ENCODE data around the gene SGK1.

Gene SGK1

GRCh38 chr6:134168590-134169208 lies 149.2 kb downstream of the SGK1 start:
- Histone ChIP-seq H3K4me3 (ENCODE audit: insufficient read depth, low read depth, low read length, poor library complexity, severe bottlenecking) (no peak overlapping the region), H3K27me3 (replicated peaks; ENCODE audit: control insufficient read depth, insufficient read depth, low read length, poor library complexity, severe bottlenecking) (no peaks in the 10 kb centered on the region), H3K9me3 (ENCODE audit: control insufficient read depth, low read length) (no peaks in the 10 kb centered on the region), H3K4me1 (ENCODE audit: control insufficient read depth, insufficient read depth, low read length, poor library complexity, severe bottlenecking) (peaks cover 11% of the 10 kb centered on the region), H3K27ac (ENCODE audit: insufficient read depth, low read length, poor library complexity, severe bottlenecking) (no peak overlapping the region), H3K36me3 (ENCODE audit: control insufficient read depth, insufficient read depth, low read length) (peaks cover 47% of the 10 kb centered on the region)
- DNase-seq = no peak

- Histone ChIP-seq H3K27me3 (replicated peaks; ENCODE audit: control insufficient read depth, insufficient read depth, low read length, poor library complexity, severe bottlenecking) (no peaks in the 10 kb centered on the region), H3K4me3 (ENCODE audit: insufficient read depth, low read depth, low read length, poor library complexity, severe bottlenecking) (no peak overlapping the region), H3K27ac (ENCODE audit: insufficient read depth, low read length, poor library complexity, severe bottlenecking) (no peak overlapping the region), H3K36me3 (ENCODE audit: control insufficient read depth, insufficient read depth, low read length) (peaks cover 30% of the 10 kb centered on the region), H3K9me3 (ENCODE audit: control insufficient read depth, low read length) (no peaks in the 10 kb centered on the region), H3K4me1 (ENCODE audit: control insufficient read depth, insufficient read depth, low read length, poor library complexity, severe bottlenecking) (peaks cover 6% of the 10 kb centered on the region)
- no peak for DNase-seq
Observed at GRCh38 chr6:134166511-134167261, 151.2 kb downstream of the SGK1 start.

- DNase-seq = no peak
- Histone ChIP-seq H3K9me3 (ENCODE audit: control insufficient read depth, low read length) (no peaks in the 10 kb centered on the region), H3K4me3 (ENCODE audit: insufficient read depth, low read depth, low read length, poor library complexity, severe bottlenecking) (no peak overlapping the region), H3K4me1 (ENCODE audit: control insufficient read depth, insufficient read depth, low read length, poor library complexity, severe bottlenecking) (no peaks in the 10 kb centered on the region), H3K27me3 (replicated peaks; ENCODE audit: control insufficient read depth, insufficient read depth, low read length, poor library complexity, severe bottlenecking) (no peaks in the 10 kb centered on the region), H3K36me3 (ENCODE audit: control insufficient read depth, insufficient read depth, low read length) (peaks cover 20% of the 10 kb centered on the region), H3K27ac (ENCODE audit: insufficient read depth, low read length, poor library complexity, severe bottlenecking) (no peak overlapping the region)
Observed at GRCh38 chr6:134165561-134166201, 152.2 kb downstream of the SGK1 start.

- no peak for DNase-seq
- no peak overlapping the region for H3K27ac ChIP-seq (ENCODE audit: insufficient read depth, low read length, poor library complexity, severe bottlenecking)
- no peak overlapping the region for H3K4me3 ChIP-seq (ENCODE audit: insufficient read depth, low read depth, low read length, poor library complexity, severe bottlenecking)
- no peaks in the 10 kb centered on the region for H3K4me1 ChIP-seq (ENCODE audit: control insufficient read depth, insufficient read depth, low read length, poor library complexity, severe bottlenecking)
- H3K9me3 ChIP-seq (ENCODE audit: control insufficient read depth, low read length) = no peaks in the 10 kb centered on the region
- no peaks in the 10 kb centered on the region for H3K27me3 ChIP-seq (replicated peaks; ENCODE audit: control insufficient read depth, insufficient read depth, low read length, poor library complexity, severe bottlenecking)
- H3K36me3 ChIP-seq (ENCODE audit: control insufficient read depth, insufficient read depth, low read length) = peaks cover 7% of the 10 kb centered on the region
Observed at GRCh38 chr6:134164300-134164699, 153.6 kb downstream of the SGK1 start.

- Histone ChIP-seq H3K4me1 (ENCODE audit: control insufficient read depth, insufficient read depth, low read length, poor library complexity, severe bottlenecking) (no peaks in the 10 kb centered on the region), H3K36me3 (ENCODE audit: control insufficient read depth, insufficient read depth, low read length) (no peaks in the 10 kb centered on the region), H3K9me3 (ENCODE audit: control insufficient read depth, low read length) (no peaks in the 10 kb centered on the region), H3K27ac (ENCODE audit: insufficient read depth, low read length, poor library complexity, severe bottlenecking) (no peak overlapping the region), H3K27me3 (replicated peaks; ENCODE audit: control insufficient read depth, insufficient read depth, low read length, poor library complexity, severe bottlenecking) (no peaks in the 10 kb centered on the region), H3K4me3 (ENCODE audit: insufficient read depth, low read depth, low read length, poor library complexity, severe bottlenecking) (no peak overlapping the region)
- no peak for DNase-seq
Observed at GRCh38 chr6:134162932-134163331, 155.0 kb downstream of the SGK1 start.

GRCh38 chr6:134161041-134161440 lies 156.9 kb downstream of the SGK1 start:
- Histone ChIP-seq H3K27ac (ENCODE audit: insufficient read depth, low read length, poor library complexity, severe bottlenecking) (no peak overlapping the region), H3K36me3 (ENCODE audit: control insufficient read depth, insufficient read depth, low read length) (no peaks in the 10 kb centered on the region), H3K27me3 (replicated peaks; ENCODE audit: control insufficient read depth, insufficient read depth, low read length, poor library complexity, severe bottlenecking) (no peaks in the 10 kb centered on the region), H3K4me3 (ENCODE audit: insufficient read depth, low read depth, low read length, poor library complexity, severe bottlenecking) (no peak overlapping the region), H3K9me3 (ENCODE audit: control insufficient read depth, low read length) (no peaks in the 10 kb centered on the region), H3K4me1 (ENCODE audit: control insufficient read depth, insufficient read depth, low read length, poor library complexity, severe bottlenecking) (no peaks in the 10 kb centered on the region)
- no peak for DNase-seq

GRCh38 chr6:134152767-134153485 lies 165.0 kb downstream of the SGK1 start:
- no peaks in the 10 kb centered on the region for H3K27me3 ChIP-seq (replicated peaks; ENCODE audit: control insufficient read depth, insufficient read depth, low read length, poor library complexity, severe bottlenecking)
- no peaks in the 10 kb centered on the region for H3K9me3 ChIP-seq (ENCODE audit: control insufficient read depth, low read length)
- H3K4me1 ChIP-seq (ENCODE audit: control insufficient read depth, insufficient read depth, low read length, poor library complexity, severe bottlenecking) = no peaks in the 10 kb centered on the region
- H3K36me3 ChIP-seq (ENCODE audit: control insufficient read depth, insufficient read depth, low read length) = no peaks in the 10 kb centered on the region
- no peak overlapping the region for H3K4me3 ChIP-seq (ENCODE audit: insufficient read depth, low read depth, low read length, poor library complexity, severe bottlenecking)
- no peak for DNase-seq
- H3K27ac ChIP-seq (ENCODE audit: insufficient read depth, low read length, poor library complexity, severe bottlenecking) = no peak overlapping the region

- no peaks in the 10 kb centered on the region for H3K36me3 ChIP-seq (ENCODE audit: control insufficient read depth, insufficient read depth, low read length)
- no peak for DNase-seq
- no peaks in the 10 kb centered on the region for H3K9me3 ChIP-seq (ENCODE audit: control insufficient read depth, low read length)
- H3K4me1 ChIP-seq (ENCODE audit: control insufficient read depth, insufficient read depth, low read length, poor library complexity, severe bottlenecking) = no peaks in the 10 kb centered on the region
- no peak overlapping the region for H3K27ac ChIP-seq (ENCODE audit: insufficient read depth, low read length, poor library complexity, severe bottlenecking)
- H3K27me3 ChIP-seq (replicated peaks; ENCODE audit: control insufficient read depth, insufficient read depth, low read length, poor library complexity, severe bottlenecking) = no peaks in the 10 kb centered on the region
- H3K4me3 ChIP-seq (ENCODE audit: insufficient read depth, low read depth, low read length, poor library complexity, severe bottlenecking) = no peak overlapping the region
Observed at GRCh38 chr6:134148566-134148965, 169.3 kb downstream of the SGK1 start.

GRCh38 chr6:134147034-134147533 lies 170.8 kb downstream of the SGK1 start:
- H3K9me3 ChIP-seq (ENCODE audit: control insufficient read depth, low read length) = no peaks in the 10 kb centered on the region
- no peaks in the 10 kb centered on the region for H3K36me3 ChIP-seq (ENCODE audit: control insufficient read depth, insufficient read depth, low read length)
- H3K4me3 ChIP-seq (ENCODE audit: insufficient read depth, low read depth, low read length, poor library complexity, severe bottlenecking) = no peak overlapping the region
- H3K27me3 ChIP-seq (replicated peaks; ENCODE audit: control insufficient read depth, insufficient read depth, low read length, poor library complexity, severe bottlenecking) = no peaks in the 10 kb centered on the region
- DNase-seq = no peak
- H3K27ac ChIP-seq (ENCODE audit: insufficient read depth, low read length, poor library complexity, severe bottlenecking) = no peak overlapping the region
- no peaks in the 10 kb centered on the region for H3K4me1 ChIP-seq (ENCODE audit: control insufficient read depth, insufficient read depth, low read length, poor library complexity, severe bottlenecking)

Data from effector memory CD4-positive, alpha-beta T cell (primary cell).